ENCODE measurements around the gene NAT16. TPM values are rescaled to one million over a fixed set of nuclear protein-coding genes. Genes with fewer than 3 reads are reported as not detected.
A peak's percentile ranks its signal among the peaks of the same experiment; 100 is the strongest.

Gene NAT16
- total and polyA plus RNA-seq, 2 of the 13 experiments (the other 11 are each of a cell fraction or from before 2014, with no cell fraction given), result 0.04 TPM; not detected in 1

GRCh38 chr7:101126651-101127459, 53.2 kb downstream of the NAT16 start, which contains the start of gene SERPINE1 (continued):
- TF ChIP-seq, protein P1, sequence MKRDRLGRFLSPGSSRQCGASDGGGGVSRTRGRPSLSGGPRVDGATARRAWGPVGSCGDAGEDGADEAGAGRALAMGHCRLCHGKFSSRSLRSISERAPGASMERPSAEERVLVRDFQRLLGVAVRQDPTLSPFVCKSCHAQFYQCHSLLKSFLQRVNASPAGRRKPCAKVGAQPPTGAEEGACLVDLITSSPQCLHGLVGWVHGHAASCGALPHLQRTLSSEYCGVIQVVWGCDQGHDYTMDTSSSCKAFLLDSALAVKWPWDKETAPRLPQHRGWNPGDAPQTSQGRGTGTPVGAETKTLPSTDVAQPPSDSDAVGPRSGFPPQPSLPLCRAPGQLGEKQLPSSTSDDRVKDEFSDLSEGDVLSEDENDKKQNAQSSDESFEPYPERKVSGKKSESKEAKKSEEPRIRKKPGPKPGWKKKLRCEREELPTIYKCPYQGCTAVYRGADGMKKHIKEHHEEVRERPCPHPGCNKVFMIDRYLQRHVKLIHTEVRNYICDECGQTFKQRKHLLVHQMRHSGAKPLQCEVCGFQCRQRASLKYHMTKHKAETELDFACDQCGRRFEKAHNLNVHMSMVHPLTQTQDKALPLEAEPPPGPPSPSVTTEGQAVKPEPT (CRISPR knock-in tag; IDR thresholded peaks at IDR 0.05; ENCODE audit: low read depth), result no peak
- TF ChIP-seq ZFYVE20 (CRISPR knock-in tag; IDR thresholded peaks at IDR 0.05; ENCODE audit: borderline replicate concordance, low read depth) (no peak), HIVEP1 (CRISPR knock-in tag; IDR thresholded peaks at IDR 0.05) (peak; percentile 93), PCBP2 (optimal IDR thresholded peaks at IDR 0.05; ENCODE audit: low read depth, low read length, poor library complexity, severe bottlenecking) (no peak), ZNF550 (CRISPR knock-in tag; IDR thresholded peaks at IDR 0.05; ENCODE audit: borderline replicate concordance) (no peak), ZNF468 (CRISPR knock-in tag; IDR thresholded peaks at IDR 0.05) (peak; percentile 36; the same call in 1 of the 2 replicates), ZNF367 (CRISPR knock-in tag; IDR thresholded peaks at IDR 0.05; ENCODE audit: borderline replicate concordance) (no peak), SIN3B (IDR thresholded peaks at IDR 0.05; ENCODE audit: low read length) (peak; percentile 31; the same call in 1 of the 2 replicates), ZKSCAN1 (IDR thresholded peaks at IDR 0.05; ENCODE audit: low read length) (no peak), RFXANK (CRISPR knock-in tag; IDR thresholded peaks at IDR 0.05) (no peak), ZBTB7B (CRISPR knock-in tag; IDR thresholded peaks at IDR 0.05) (peak; percentile 96)
- TF ChIP-seq, protein P2, sequence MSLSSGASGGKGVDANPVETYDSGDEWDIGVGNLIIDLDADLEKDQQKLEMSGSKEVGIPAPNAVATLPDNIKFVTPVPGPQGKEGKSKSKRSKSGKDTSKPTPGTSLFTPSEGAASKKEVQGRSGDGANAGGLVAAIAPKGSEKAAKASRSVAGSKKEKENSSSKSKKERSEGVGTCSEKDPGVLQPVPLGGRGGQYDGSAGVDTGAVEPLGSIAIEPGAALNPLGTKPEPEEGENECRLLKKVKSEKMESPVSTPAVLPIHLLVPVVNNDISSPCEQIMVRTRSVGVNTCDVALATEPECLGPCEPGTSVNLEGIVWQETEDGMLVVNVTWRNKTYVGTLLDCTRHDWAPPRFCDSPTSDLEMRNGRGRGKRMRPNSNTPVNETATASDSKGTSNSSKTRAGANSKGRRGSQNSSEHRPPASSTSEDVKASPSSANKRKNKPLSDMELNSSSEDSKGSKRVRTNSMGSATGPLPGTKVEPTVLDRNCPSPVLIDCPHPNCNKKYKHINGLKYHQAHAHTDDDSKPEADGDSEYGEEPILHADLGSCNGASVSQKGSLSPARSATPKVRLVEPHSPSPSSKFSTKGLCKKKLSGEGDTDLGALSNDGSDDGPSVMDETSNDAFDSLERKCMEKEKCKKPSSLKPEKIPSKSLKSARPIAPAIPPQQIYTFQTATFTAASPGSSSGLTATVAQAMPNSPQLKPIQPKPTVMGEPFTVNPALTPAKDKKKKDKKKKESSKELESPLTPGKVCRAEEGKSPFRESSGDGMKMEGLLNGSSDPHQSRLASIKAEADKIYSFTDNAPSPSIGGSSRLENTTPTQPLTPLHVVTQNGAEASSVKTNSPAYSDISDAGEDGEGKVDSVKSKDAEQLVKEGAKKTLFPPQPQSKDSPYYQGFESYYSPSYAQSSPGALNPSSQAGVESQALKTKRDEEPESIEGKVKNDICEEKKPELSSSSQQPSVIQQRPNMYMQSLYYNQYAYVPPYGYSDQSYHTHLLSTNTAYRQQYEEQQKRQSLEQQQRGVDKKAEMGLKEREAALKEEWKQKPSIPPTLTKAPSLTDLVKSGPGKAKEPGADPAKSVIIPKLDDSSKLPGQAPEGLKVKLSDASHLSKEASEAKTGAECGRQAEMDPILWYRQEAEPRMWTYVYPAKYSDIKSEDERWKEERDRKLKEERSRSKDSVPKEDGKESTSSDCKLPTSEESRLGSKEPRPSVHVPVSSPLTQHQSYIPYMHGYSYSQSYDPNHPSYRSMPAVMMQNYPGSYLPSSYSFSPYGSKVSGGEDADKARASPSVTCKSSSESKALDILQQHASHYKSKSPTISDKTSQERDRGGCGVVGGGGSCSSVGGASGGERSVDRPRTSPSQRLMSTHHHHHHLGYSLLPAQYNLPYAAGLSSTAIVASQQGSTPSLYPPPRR (CRISPR knock-in tag; IDR thresholded peaks at IDR 0.05; ENCODE audit: borderline replicate concordance), result peak; percentile 91
- TF ChIP-seq, protein P3, sequence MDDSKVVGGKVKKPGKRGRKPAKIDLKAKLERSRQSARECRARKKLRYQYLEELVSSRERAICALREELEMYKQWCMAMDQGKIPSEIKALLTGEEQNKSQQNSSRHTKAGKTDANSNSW (CRISPR knock-in tag; IDR thresholded peaks at IDR 0.05; ENCODE audit: borderline replicate concordance), result no peak; the same call in 1 of the 2 replicates
- TF ChIP-seq, protein P4, sequence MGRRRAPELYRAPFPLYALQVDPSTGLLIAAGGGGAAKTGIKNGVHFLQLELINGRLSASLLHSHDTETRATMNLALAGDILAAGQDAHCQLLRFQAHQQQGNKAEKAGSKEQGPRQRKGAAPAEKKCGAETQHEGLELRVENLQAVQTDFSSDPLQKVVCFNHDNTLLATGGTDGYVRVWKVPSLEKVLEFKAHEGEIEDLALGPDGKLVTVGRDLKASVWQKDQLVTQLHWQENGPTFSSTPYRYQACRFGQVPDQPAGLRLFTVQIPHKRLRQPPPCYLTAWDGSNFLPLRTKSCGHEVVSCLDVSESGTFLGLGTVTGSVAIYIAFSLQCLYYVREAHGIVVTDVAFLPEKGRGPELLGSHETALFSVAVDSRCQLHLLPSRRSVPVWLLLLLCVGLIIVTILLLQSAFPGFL (CRISPR knock-in tag; IDR thresholded peaks at IDR 0.05), result no peak
- TF ChIP-seq, protein P5, sequence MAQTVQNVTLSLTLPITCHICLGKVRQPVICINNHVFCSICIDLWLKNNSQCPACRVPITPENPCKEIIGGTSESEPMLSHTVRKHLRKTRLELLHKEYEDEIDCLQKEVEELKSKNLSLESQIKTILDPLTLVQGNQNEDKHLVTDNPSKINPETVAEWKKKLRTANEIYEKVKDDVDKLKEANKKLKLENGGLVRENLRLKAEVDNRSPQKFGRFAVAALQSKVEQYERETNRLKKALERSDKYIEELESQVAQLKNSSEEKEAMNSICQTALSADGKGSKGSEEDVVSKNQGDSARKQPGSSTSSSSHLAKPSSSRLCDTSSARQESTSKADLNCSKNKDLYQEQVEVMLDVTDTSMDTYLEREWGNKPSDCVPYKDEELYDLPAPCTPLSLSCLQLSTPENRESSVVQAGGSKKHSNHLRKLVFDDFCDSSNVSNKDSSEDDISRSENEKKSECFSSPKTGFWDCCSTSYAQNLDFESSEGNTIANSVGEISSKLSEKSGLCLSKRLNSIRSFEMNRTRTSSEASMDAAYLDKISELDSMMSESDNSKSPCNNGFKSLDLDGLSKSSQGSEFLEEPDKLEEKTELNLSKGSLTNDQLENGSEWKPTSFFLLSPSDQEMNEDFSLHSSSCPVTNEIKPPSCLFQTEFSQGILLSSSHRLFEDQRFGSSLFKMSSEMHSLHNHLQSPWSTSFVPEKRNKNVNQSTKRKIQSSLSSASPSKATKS (CRISPR knock-in tag; IDR thresholded peaks at IDR 0.05), result peak; percentile 96; the same call in 1 of the 2 replicates
- TF ChIP-seq, protein P6, sequence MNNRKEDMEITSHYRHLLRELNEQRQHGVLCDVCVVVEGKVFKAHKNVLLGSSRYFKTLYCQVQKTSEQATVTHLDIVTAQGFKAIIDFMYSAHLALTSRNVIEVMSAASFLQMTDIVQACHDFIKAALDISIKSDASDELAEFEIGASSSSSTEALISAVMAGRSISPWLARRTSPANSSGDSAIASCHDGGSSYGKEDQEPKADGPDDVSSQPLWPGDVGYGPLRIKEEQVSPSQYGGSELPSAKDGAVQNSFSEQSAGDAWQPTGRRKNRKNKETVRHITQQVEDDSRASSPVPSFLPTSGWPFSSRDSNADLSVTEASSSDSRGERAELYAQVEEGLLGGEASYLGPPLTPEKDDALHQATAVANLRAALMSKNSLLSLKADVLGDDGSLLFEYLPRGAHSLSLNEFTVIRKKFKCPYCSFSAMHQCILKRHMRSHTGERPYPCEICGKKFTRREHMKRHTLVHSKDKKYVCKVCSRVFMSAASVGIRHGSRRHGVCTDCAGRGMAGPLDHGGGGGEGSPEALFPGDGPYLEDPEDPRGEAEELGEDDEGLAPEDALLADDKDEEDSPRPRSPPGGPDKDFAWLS (CRISPR knock-in tag; IDR thresholded peaks at IDR 0.05; ENCODE audit: borderline replicate concordance), result no peak; the same call in 1 of the 2 replicates
